Activated naive CD4-positive, alpha-beta T cell treated with anti-CD3 and anti-CD28 coated beads, Interleukin-2, amount 50 U/mL, for 16 hours (primary cell): ENCODE results near the gene RHCG.
"Not testable (repeated sequence)": the region's sequence is repeated elsewhere in the genome, so short reads cannot be mapped to it uniquely, and the experiment has no call there.

Experiments used
- DNase-seq: peaks from one replicate; pipeline ENCODE4 v3.0.0-alpha.2; 2020

The RHCG gene

GRCh38 chr15:89475661-89476060, 20.7 kb downstream of the RHCG start:
- no peak for DNase-seq

GRCh38 chr15:89472785-89473256, 23.6 kb downstream of the RHCG start:
- DNase-seq = no peak

- DNase-seq = no peak
Observed at GRCh38 chr15:89469426-89470096, 26.8 kb downstream of the RHCG start.

DNA sequence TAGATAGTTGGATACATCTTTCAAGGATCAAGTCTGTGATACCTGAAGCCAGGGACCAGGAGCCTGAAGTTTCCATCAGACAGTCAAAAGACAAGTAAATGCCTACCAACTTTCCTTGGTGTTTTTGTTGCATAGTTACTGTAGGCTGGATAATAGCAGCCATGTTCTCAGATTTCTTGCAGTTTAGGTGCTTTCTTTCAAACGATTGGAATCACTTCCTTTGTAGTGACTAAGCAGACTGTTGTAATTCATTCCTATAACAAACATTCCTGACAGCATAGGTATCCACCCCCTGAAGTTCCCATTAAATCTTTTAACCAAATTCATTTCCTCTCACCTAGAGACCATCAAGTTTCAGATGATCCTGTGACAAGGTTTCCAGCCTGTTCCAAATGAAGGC, 27.6 kb downstream of the RHCG start:
- not testable (repeated sequence) for DNase-seq

DNA sequence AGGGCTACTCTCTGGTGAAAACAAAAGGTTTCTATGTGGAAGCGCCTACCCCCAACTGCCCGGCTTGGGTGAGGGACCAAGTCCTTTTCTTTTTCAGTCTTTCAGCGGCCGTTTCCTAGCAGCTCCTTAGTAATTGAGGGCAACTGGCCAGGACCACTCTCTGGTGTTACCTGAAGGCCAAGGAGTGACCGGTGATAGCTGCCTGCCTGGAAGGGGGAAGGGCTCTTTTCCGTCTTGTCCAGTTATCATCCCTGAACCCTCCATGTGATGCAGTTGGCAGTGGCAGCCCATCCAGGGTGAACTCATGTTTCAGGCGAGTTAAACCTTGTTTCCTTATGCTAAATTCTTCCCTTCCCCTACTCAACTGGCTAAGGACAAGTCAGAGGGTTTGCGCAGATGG, 33.3 kb downstream of the RHCG start:
- DNase-seq = no peak

- DNase-seq = no peak
Observed at GRCh38 chr15:89462198-89462912, 34.0 kb downstream of the RHCG start.

DNA sequence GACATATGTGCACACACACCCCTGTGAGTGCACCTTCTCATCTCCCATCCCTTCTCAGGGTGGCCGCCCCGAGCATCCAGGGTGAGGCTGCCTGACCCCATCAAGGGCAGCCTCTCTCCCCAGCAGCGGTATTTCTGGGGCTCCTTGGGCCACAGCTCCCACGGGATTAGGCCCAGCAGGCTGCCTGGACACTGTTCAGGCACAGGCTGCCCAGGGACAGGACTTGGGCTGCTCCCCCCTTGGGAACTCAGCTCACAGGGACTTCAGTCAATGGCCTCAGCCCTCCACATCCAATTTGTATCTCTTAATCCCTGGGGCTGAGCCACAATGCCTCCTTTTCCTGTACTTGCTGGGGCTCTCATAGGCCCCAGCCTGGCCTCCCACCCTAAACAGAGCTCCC, 35.0 kb downstream of the RHCG start:
- no peak for DNase-seq

DNA sequence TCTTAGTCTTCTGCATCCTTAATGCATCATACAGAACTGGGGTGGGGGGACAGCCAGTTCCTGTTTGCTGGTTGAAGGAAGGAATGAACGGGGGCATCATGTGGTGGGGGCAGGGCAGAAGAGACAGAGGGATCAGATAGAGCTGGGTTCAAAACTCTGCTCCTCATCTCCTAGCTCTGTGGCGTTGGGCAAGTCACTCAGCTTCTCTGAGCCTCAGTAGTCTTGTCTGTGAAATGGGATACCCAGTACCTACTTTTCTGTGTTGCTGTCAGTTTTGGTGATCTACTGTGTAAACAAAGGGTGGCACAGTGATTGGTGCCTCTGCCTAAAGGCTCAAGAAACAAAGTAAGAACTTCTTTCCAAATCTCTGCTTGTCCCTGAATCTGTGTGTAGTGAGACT, 36.3 kb downstream of the RHCG start:
- no peak for DNase-seq

GRCh38 chr15:89459271-89460038, 36.9 kb downstream of the RHCG start:
- no peak for DNase-seq

- DNase-seq = no peak
Observed at GRCh38 chr15:89458440-89458839, 37.9 kb downstream of the RHCG start.

DNA sequence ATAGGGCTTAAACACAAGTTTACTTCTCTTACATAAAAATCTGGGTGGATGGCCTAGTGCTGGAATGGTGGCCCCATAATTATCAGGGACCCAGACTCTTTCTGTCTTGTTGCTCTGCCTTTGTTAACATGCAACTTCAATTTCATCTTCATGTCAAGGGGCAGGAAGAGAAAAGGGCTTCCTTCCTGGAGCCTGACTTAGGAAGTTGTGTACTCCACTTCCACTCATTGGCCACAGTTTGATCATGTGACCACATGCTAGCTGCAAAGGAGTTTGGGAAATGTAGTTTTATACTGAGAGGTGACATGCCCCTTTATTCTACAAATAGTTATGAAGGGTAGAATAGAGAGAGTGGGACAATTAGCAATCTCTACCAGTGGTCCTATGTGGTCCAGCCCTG, 39.3 kb downstream of the RHCG start:
- no peak for DNase-seq

GRCh38 chr15:89455535-89455934, 40.8 kb downstream of the RHCG start:
- DNase-seq = no peak

GRCh38 chr15:89452330-89452836, 44.0 kb downstream of the RHCG start:
- no peak for DNase-seq

- DNase-seq = no peak
Observed at GRCh38 chr15:89451846-89452245, 44.5 kb downstream of the RHCG start.

DNA sequence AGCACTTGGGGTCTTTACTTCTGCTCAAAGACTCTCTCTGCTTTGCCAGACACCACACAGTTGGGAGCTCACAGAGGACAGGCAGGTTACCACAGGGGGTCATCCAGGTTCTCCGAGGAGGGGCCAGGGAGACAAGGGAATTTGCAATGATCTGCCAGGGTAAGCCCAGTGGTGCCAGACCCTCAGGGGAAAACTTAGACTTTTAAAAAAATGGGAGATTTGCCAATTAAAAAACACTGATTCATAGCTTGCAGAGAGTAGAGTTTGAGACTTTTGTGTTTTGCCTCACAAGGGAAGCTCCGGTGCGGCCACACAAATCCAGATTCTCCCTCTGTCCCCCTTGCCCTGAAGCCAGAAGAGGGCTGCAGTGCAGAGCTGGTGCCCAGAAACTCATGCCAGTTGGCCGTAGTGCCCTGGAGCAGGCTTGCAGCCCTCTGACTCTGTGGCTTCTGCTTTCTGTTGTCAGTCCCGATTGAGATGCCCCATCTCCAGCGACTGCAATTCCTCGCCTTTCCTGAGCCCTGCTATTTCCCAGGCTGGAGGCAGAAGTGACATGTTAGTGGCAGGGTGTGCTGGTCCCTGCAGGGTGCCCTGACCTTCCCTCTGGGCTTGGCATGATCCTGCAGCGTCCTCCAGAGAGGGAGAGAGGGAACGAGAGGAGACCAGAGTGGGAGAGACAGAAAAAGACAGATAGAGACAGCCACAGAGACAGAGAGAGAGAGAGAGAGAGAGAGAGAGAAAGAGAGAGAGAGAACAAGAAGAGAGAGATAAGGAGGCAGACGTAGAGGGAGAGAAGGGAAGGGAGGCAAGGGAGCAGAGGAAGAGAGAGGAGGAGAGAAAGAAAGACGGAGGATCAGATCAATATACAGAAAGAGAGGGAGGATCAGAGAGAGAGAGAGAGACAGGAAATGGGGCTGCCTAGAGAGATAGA, 46.0 kb downstream of the RHCG start:
- DNase-seq = no peak

- DNase-seq = no peak
Observed at GRCh38 chr15:89448825-89449224, 47.6 kb downstream of the RHCG start.

GRCh38 chr15:89447676-89448075, 48.7 kb downstream of the RHCG start:
- no peak for DNase-seq

DNA sequence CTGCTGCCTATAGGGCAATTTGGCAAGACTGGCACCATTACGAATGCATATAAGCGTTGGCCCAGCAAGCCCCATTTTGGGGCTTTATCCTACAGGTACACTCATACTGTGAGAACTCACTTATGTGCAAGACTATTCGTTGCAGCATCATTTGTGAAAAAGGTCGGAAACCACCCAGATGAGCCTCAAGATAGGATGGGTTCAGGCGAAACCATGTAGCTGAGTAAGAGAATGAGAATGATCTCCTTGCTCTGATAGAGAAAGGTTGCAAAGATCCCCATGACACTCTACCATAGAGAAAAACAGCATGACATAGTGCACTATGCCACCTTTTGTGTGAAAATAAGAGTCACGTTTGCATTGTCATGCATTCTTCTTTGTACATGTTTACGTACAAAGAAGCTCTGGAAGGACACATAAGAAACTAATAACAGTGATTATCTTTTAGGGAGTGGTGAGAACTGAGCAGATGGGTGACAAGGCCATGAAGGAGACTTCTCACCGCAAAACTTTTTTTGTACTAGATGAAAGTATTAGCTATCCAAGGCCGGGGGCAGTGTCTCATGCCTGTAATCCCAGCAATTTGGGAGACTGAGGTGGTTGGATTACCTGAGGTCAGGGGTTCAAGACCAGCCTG, 50.0 kb downstream of the RHCG start:
- no peak for DNase-seq

DNA sequence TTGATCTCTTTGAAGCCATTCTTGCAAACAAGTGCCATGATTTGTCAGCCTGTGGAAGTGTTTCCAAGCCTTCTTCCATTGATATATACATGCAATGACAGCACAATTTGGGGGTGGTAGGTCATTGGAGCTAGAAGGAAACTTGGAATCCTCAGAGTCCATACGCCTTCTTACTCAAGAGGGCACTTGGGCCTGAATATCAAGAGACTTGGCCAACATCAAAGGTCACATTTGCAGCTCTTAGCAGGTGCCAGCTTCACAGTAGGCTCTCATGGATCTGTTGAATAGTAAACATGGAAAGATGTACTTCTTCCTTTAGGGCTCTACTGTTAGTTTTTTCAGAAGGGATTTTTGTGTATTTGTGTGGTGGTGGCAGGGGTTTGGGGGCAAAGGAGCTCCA, 50.9 kb downstream of the RHCG start:
- no peak for DNase-seq

DNA sequence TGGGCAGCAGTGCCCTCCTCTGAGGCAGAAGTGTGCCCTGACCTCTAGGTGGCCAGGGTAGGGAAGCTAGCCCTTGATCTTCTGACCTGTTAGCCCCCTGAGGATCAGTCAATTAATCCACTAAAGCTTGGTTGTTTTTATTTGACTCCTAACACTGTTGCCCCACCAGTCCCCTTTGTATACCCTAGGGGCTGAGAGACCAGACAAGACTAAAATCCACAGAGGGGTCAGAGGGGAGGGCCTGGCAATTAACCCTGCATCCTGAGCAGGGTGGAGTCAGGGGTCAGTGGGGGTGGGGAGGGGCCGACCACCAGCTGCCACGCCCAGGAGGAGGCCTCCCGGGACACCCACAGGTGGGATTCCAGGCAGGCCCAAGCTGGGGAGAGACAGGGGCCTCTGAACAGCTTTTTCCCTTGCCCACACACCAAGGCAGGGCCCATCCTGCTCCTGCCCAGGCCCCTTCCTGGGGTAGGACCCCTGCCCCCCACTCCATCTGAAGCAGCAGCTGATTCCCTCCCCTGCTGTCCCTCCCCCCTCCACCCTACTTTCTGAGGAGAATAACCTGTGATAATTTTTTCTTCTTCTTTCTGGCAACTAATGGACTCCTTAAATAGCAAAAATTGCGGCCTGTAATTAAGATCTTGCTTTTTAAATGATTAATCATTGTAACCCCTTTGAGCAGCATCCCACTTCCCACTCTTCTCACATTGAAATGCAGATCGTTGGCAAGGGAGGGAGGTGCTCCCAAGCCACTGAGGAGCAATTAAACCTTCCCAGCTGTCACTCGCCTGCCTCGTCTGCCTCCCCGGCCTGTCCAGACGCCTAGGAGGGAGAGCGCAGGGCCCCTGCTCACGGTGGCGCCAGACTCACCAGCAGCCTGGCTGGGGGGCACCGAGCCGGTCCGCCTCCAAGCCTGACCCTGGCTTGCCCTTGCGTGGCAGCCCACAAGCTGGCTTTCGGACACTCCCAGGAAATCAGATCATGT, 51.9 kb downstream of the RHCG start:
- DNase-seq = no peak

GRCh38 chr15:89443581-89443980, 52.8 kb downstream of the RHCG start:
- no peak for DNase-seq
